Aortic smooth muscle cell (primary cell): ENCODE measurements around the gene SRL. TPM values are rescaled to one million over a fixed set of nuclear protein-coding genes. Genes with fewer than 3 reads are reported as not detected.

Experiments used
- total RNA-seq: library from RNA; depleted of rRNA; stranded (reverse); fragments of >200 nt; gene quantifications from 2 replicates; pipeline ENCODE4 v1.2.3, GENCODE V29; 2014

SRL gene
- total RNA-seq: under 0.01 TPM in 1 of 2 replicates, not detected in the other

GRCh38 chr16:4241928-4242283, at the start of gene SRL:
SRL (minus strand) TSS chr16:4242080; CDS start chr16:4242067, 13 bp downstream.

Other genes starting within 250 kb of the SRL start
- gene ADCY9, start 125.6 kb downstream of the SRL start, total RNA-seq: 19.9 and 32.8 TPM in 2 replicates
- 3.7 and 5.7 TPM in 2 replicates for gene TFAP4, start 30.9 kb upstream of the SRL start, total RNA-seq
- gene GLIS2, start 74.0 kb upstream of the SRL start, total RNA-seq: 2.6 and 4.1 TPM in 2 replicates
- 11.9 and 24.0 TPM in 2 replicates for gene PAM16, start 109.2 kb upstream of the SRL start, total RNA-seq
- gene VASN, start 129.8 kb upstream of the SRL start, total RNA-seq: 88.0 and 101 TPM in 2 replicates
- 10.2 and 14.7 TPM in 2 replicates for gene CORO7, start 174.5 kb upstream of the SRL start, total RNA-seq
- 36.3 and 46.6 TPM in 2 replicates for gene DNAJA3, start 183.8 kb upstream of the SRL start, total RNA-seq
- 58.3 and 68.8 TPM in 2 replicates for gene NMRAL1, start 232.5 kb upstream of the SRL start, total RNA-seq
- gene HMOX2, start 234.3 kb upstream of the SRL start, total RNA-seq: 70.1 and 71.5 TPM in 2 replicates